HepG2 (cell line): ENCODE results near the gene LDAH. TPM values are rescaled to one million over a fixed set of nuclear protein-coding genes. Genes with fewer than 3 reads are reported as not detected.

Experiments used
- AKAP8 ChIP-seq: sonication (generic); formaldehyde crosslinking; IDR thresholded peaks from 2 replicates; pipeline ENCODE4 v1.5.1; 2020; ENCODE audit warnings: mild to moderate bottlenecking, missing genetic modification reagents
- CENPT ChIP-seq: sonication (generic); formaldehyde crosslinking; IDR thresholded peaks from 2 replicates; pipeline ENCODE4 v1.8.0; 2022; ENCODE audit warnings: low read depth, mild to moderate bottlenecking, moderate library complexity, missing genetic modification reagents
- EEA1 ChIP-seq: sonication (generic); formaldehyde crosslinking; IDR thresholded peaks from 2 replicates; pipeline ENCODE4 v1.5.1; 2020; ENCODE audit warnings: mild to moderate bottlenecking, missing genetic modification reagents, borderline replicate concordance
- ESRRA ChIP-seq: sonication (generic); formaldehyde crosslinking; IDR thresholded peaks from 2 replicates; pipeline ENCODE4 v1.5.1; 2020; ENCODE audit warnings: mild to moderate bottlenecking, low read depth, missing genetic modification reagents
- KDM2A ChIP-seq: sonication (generic); formaldehyde crosslinking; IDR thresholded peaks from 2 replicates; pipeline ENCODE4 v1.4.0; 2020; ENCODE audit warnings: low read depth, missing genetic modification reagents, borderline replicate concordance
- NCOA1 ChIP-seq: sonication (generic); formaldehyde crosslinking; IDR thresholded peaks from 2 replicates; pipeline ENCODE4 v1.9.0; 2021; ENCODE audit warnings: missing genetic modification reagents
- NFYB ChIP-seq: sonication (generic); formaldehyde crosslinking; IDR thresholded peaks from 2 replicates; pipeline ENCODE4 v1.4.0; 2020; ENCODE audit warnings: missing genetic modification reagents
- NR1H2 ChIP-seq: sonication (generic); formaldehyde crosslinking; IDR thresholded peaks from 2 replicates; pipeline ENCODE4 v1.8.1; 2022; ENCODE audit warnings: low read depth, missing genetic modification reagents, borderline replicate concordance
- SMAD3 ChIP-seq: sonication (generic); formaldehyde crosslinking; IDR thresholded peaks from 2 replicates; pipeline ENCODE4 v1.4.0; 2020; ENCODE audit warnings: missing genetic modification reagents
- SMARCE1 ChIP-seq: fragments of 450-650 bp; IDR thresholded peaks from 2 replicates; pipeline ENCODE4 v1.6.1; 2017; ENCODE audit warnings: borderline replicate concordance
- ZFP36L1 ChIP-seq: sonication (generic); formaldehyde crosslinking; IDR thresholded peaks from 2 replicates; pipeline ENCODE4 v1.8.0; 2022; ENCODE audit warnings: mild to moderate bottlenecking, missing genetic modification reagents, moderate library complexity
- ZNF329 ChIP-seq: sonication (generic); formaldehyde crosslinking; IDR thresholded peaks from 2 replicates; pipeline ENCODE4 v1.9.0; 2021; ENCODE audit warnings: low read depth, mild to moderate bottlenecking, missing genetic modification reagents
- ZNF737 ChIP-seq: sonication (generic); formaldehyde crosslinking; IDR thresholded peaks from 2 replicates; pipeline ENCODE4 v1.5.0; 2020; ENCODE audit warnings: missing genetic modification reagents, mild to moderate bottlenecking, borderline replicate concordance
- polyA plus RNA-seq, 8 experiments: library from polyadenylated mRNA; depleted of rRNA in 3 of 8; stranded (reverse) in 7 of 8; unstranded in 1 of 8; fragments of >200 nt; fragmentation: Illumina TruSeq in 4 of 8; extraction: Trizol in 4 of 8; gene quantifications; 2 replicates each; pipeline versions ENCODE4 v1.2.1 to v1.2.3, GENCODE V29; 2011 to 2016; ENCODE audit warnings: low read depth in 4 of 8, missing spikeins in 1 of 8, mixed read lengths in 1 of 8; ENCODE audit not compliant: insufficient read depth in 1 of 8
- total RNA-seq, 5 experiments: library from RNA; depleted of rRNA; stranded (reverse); fragments of >200 nt; fragmentation: Illumina TruSeq; extraction: Trizol; gene quantifications; 2 replicates each; pipeline ENCODE4 v1.2.3, GENCODE V29; 2016; ENCODE audit warnings: low read depth in 1 of 5
- TF ChIP-seq, protein P1 (sequence below): sonication (generic); formaldehyde crosslinking; IDR thresholded peaks from 2 replicates; pipeline ENCODE4 v1.8.0; 2022; ENCODE audit warnings: missing genetic modification reagents, mild to moderate bottlenecking, moderate library complexity, borderline replicate concordance
- TF ChIP-seq, protein P2 (sequence below): sonication (generic); formaldehyde crosslinking; IDR thresholded peaks from 2 replicates; pipeline ENCODE4 v1.4.0; 2020; ENCODE audit warnings: mild to moderate bottlenecking, missing genetic modification reagents, borderline replicate concordance
- TF ChIP-seq, protein P3 (sequence below): sonication (generic); formaldehyde crosslinking; IDR thresholded peaks from 2 replicates; pipeline ENCODE4 v1.4.0; 2020; ENCODE audit warnings: missing genetic modification reagents
- TF ChIP-seq, protein P4 (sequence below): sonication (generic); formaldehyde crosslinking; IDR thresholded peaks from 2 replicates; pipeline ENCODE4 v1.8.0; 2022; ENCODE audit warnings: missing genetic modification reagents, low read depth, mild to moderate bottlenecking, borderline replicate concordance
- TF ChIP-seq, protein P5 (sequence below): sonication (generic); formaldehyde crosslinking; IDR thresholded peaks from 2 replicates; pipeline ENCODE4 v1.8.0; 2022; ENCODE audit warnings: mild to moderate bottlenecking, missing genetic modification reagents, borderline replicate concordance
- TF ChIP-seq, protein P6 (sequence below): sonication (generic); formaldehyde crosslinking; IDR thresholded peaks from 2 replicates; pipeline ENCODE4 v1.8.0; 2022; ENCODE audit warnings: mild to moderate bottlenecking, missing genetic modification reagents, moderate library complexity

The LDAH gene
- total and polyA plus RNA-seq, 2 of the 13 experiments (the other 11 are each of a cell fraction or from before 2014, with no cell fraction given) = 28.8 to 46.2 TPM

DNA sequence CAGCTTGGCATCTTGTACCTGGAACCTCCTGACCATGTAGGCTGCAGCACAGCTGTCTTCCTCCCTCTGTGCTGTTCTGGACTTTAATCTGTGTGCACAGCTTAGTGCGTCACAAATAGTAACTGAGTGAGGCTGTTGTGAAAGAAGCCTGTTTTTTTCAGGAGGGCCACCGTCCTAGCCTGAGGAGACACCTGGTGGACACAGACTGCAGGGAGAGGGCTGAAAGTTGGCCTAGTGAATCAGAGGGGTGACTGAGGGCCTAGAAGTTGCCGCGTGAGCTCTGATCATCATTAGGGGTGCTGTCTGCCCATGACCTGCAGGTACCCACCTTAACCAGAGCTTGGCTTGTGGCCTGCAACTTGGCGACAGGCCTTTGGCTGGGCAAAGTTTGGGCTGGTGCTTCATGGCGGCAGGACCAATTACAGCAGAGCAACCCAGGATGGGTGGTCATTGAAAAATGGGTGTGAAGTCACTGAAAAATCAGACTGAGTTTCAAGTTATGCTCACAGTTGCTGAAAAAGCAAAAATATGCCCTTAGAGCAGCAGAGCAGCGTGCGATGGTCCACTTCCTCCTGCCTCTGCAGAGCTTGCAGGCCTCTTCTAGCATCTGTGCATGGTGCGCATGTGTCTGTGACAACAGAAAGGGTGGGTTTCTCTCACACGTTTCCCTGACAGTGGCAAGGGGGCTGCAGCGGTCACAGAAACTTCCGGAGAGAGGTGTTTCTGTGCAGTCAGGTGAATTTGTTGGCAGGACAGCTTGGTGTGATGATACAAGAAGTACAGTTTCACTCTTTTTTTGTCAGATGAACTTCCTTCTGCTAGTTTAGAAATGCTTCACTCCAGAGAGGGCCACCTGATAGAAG lies 146.3 kb downstream of the LDAH start (continued):
- TF ChIP-seq, protein P1, sequence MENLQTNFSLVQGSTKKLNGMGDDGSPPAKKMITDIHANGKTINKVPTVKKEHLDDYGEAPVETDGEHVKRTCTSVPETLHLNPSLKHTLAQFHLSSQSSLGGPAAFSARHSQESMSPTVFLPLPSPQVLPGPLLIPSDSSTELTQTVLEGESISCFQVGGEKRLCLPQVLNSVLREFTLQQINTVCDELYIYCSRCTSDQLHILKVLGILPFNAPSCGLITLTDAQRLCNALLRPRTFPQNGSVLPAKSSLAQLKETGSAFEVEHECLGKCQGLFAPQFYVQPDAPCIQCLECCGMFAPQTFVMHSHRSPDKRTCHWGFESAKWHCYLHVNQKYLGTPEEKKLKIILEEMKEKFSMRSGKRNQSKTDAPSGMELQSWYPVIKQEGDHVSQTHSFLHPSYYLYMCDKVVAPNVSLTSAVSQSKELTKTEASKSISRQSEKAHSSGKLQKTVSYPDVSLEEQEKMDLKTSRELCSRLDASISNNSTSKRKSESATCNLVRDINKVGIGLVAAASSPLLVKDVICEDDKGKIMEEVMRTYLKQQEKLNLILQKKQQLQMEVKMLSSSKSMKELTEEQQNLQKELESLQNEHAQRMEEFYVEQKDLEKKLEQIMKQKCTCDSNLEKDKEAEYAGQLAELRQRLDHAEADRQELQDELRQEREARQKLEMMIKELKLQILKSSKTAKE = peak; percentile 48; the same call in 1 of the 2 replicates
- TF ChIP-seq ZFP36L1 (no peak; the same call in 1 of the 2 replicates), ZNF329 (no peak), NFYB (CRISPR knock-in tag) (no peak), CENPT (CRISPR knock-in tag) (peak; percentile 93; the same call in 1 of the 2 replicates), ESRRA (peak; percentile 66; the same call in 1 of the 2 replicates), NCOA1 (no peak), ZNF737 (CRISPR knock-in tag) (no peak), SMAD3 (CRISPR knock-in tag) (peak; percentile 97), EEA1 (CRISPR knock-in tag) (no peak), KDM2A (CRISPR knock-in tag) (peak; percentile 81; the same call in 1 of the 2 replicates), AKAP8 (CRISPR knock-in tag) (peak; percentile 87), SMARCE1 (no peak), NR1H2 (CRISPR knock-in tag) (no peak)
- TF ChIP-seq, protein P2, sequence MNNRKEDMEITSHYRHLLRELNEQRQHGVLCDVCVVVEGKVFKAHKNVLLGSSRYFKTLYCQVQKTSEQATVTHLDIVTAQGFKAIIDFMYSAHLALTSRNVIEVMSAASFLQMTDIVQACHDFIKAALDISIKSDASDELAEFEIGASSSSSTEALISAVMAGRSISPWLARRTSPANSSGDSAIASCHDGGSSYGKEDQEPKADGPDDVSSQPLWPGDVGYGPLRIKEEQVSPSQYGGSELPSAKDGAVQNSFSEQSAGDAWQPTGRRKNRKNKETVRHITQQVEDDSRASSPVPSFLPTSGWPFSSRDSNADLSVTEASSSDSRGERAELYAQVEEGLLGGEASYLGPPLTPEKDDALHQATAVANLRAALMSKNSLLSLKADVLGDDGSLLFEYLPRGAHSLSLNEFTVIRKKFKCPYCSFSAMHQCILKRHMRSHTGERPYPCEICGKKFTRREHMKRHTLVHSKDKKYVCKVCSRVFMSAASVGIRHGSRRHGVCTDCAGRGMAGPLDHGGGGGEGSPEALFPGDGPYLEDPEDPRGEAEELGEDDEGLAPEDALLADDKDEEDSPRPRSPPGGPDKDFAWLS (CRISPR knock-in tag) = no peak
- TF ChIP-seq, protein P3, sequence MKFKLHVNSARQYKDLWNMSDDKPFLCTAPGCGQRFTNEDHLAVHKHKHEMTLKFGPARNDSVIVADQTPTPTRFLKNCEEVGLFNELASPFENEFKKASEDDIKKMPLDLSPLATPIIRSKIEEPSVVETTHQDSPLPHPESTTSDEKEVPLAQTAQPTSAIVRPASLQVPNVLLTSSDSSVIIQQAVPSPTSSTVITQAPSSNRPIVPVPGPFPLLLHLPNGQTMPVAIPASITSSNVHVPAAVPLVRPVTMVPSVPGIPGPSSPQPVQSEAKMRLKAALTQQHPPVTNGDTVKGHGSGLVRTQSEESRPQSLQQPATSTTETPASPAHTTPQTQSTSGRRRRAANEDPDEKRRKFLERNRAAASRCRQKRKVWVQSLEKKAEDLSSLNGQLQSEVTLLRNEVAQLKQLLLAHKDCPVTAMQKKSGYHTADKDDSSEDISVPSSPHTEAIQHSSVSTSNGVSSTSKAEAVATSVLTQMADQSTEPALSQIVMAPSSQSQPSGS = peak; percentile 95
- TF ChIP-seq, protein P4, sequence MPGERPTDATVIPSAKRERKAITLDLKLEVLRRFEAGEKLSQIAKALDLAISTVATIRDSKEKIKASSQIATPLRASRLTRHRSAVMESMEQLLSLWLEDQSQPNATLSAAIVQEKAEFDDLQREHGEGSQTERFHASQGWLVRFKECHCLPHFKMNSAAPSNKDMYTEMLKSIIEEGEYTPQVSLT = no peak
- TF ChIP-seq, protein P5, sequence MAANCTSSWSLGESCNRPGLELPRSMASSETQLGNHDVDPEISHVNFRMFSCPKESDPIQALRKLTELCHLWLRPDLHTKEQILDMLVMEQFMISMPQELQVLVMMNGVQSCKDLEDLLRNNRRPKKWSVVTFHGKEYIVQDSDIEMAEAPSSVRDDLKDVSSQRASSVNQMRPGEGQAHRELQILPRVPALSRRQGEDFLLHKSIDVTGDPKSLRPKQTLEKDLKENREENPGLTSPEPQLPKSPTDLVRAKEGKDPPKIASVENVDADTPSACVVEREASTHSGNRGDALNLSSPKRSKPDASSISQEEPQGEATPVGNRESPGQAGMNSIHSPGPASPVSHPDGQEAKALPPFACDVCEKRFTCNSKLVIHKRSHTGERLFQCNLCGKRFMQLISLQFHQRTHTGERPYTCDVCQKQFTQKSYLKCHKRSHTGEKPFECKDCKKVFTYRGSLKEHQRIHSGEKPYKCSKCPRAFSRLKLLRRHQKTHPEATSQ (CRISPR knock-in tag) = peak; percentile 92; the same call in 1 of the 2 replicates
- TF ChIP-seq, protein P6, sequence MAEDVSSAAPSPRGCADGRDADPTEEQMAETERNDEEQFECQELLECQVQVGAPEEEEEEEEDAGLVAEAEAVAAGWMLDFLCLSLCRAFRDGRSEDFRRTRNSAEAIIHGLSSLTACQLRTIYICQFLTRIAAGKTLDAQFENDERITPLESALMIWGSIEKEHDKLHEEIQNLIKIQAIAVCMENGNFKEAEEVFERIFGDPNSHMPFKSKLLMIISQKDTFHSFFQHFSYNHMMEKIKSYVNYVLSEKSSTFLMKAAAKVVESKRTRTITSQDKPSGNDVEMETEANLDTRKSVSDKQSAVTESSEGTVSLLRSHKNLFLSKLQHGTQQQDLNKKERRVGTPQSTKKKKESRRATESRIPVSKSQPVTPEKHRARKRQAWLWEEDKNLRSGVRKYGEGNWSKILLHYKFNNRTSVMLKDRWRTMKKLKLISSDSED = 0 out of 2 replicates have a peak, but pooled peaks have one; percentile 31
